ENCODE results near the gene PERM1.

The PERM1 gene

DNA sequence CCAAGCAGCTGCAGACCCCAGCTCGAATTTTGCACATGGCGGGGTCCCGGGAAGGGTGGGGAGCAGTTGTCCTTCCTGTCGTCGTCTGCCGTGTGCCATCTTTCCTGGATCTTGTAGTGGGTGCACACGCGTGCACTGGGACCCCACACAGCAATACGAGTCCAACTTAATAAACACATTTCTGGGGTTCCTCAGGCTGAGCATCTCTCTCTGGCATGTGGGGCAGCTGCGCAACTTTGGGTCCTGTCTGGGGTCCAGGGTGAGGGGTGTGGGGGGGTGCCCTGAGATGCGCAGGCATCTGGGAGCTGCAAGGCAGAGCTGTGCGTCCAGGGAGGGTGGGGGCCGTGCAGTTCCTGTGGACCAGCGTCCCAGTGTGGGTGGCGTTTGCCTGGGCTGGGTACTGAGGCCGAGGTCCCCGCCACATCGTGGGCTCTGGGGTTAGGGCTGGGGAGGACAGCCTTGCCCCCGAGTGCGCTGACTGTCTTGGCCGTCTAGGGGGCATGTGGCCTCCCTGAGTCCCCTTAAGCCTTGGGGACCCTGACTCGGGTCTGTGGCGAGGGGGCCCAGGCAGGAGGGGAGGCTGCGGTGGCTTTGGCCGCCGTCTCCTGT, 16.3 kb downstream of the PERM1 start:
- no peak for DNase-seq (ENCODE audit: low read depth)

DNA sequence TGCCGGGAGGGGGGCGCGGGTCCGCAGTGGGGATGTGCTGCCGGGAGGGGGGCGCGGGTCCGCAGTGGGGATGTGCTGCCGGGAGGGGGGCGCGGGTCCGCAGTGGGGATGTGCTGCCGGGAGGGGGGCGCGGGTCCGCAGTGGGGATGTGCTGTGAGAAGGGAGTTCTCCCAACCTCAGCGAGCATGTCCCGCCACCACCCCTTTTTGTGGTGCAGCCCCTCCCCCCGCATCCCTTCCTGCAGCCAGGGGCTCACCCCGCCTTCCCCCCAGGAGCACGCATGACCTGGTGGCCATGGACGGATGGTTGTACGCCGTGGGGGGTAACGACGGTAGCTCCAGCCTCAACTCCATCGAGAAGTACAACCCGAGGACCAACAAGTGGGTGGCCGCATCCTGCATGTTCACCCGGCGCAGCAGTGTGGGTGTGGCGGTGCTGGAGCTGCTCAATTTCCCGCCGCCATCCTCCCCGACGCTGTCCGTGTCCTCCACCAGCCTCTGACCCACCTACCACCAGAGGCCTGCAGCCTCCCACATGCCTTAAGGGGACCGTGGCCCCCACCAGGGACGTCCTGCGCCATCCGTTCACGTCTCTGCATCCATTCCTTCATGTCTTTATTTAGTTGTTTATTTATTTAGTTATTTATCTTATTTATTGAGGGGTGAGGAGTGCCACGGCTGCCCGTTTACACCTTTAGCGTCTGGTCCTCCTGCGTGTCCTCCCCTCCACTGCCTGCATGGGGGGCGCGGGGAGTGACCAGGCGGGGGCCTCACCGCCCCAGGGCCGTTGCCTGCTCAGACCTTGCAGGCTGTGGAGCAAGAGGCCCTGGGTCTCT, 17.0 kb downstream of the PERM1 start:
- DNase-seq (ENCODE audit: low read depth): no peak

DNA sequence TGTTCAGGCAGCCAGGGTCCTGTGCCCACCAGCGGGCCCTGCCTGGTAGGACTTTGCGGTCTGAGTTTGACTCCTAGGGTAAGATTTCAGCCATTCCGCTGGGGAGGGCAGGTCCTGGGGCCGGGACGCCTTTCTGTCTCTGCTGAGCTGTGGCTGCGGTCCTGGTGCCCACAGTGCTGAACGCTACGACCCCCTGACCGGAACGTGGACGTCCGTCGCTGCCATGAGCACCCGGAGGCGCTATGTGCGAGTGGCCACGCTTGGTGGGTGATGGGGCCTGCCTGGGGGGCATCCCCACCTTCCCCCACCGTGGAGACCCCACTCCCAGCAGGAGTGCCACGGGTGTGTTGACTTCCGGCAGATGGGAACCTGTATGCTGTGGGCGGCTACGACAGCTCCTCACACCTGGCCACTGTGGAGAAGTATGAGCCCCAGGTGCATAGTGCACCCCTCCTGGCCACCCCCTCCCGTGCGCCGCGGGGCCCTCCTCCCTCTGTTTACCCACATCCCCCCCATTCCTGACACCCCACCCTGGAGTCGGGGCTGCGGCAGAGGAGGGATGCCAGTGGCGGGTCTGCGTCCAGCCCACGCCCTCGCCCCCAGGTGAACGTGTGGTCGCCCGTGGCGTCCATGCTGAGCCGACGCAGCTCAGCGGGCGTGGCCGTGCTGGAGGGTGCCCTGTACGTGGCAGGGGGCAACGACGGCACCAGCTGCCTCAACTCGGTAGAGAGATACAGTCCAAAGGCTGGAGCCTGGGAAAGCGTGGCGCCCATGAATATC, 18.0 kb downstream of the PERM1 start:
- no peak for DNase-seq (ENCODE audit: low read depth)

DNA sequence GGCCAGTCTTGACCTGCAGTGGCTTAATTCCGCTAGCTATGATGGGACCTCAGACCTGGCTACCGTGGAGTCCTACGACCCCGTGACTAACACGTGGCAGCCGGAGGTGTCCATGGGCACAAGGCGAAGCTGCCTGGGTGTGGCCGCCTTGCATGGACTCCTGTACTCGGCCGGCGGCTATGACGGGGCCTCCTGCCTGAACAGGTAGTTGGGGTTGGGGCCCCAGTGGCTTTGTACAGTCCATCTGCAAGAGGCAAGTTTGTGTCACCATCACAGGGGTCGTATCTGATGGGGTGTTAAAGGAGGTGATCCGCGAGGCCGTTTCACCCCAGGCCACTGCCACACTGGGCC, 18.6 kb downstream of the PERM1 start:
- DNase-seq (ENCODE audit: low read depth): no peak

DNA sequence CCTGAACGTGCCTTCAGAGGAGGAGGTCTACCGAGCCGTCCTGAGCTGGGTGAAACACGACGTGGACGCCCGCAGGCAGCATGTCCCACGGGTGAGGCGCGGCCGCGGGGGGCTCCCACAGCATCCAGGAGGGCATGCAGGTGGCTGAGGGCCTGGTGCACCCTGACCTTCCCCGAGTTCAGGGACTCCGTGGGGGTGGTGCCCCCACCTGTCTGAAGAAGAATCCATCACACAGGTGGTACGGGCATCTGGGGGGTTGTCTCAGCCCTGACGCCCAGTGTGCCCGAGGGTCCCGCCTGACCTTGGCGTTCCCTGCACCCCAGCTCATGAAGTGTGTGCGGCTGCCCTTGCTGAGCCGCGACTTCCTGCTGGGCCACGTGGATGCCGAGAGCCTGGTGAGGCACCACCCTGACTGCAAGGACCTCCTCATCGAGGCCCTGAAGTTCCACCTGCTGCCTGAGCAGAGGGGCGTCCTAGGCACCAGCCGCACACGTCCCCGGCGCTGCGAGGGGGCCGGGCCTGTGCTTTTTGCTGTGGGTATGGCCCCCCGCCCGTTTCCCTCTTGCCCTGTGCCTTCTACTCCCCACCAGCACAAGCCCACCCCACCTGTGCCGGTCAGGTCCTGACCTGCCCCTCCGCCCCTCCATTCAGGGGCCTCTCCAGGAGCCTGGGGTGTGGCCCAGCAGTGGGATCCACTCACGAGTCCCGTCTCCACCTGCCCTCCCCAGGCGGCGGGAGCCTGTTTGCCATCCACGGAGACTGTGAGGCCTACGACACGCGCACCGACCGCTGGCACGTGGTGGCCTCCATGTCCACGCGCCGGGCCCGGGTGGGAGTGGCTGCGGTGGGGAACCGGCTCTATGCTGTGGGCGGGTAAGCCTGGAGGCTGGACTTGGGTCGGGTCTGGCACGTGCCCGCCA, 19.3 kb downstream of the PERM1 start:
- DNase-seq (ENCODE audit: low read depth): no peak

DNA sequence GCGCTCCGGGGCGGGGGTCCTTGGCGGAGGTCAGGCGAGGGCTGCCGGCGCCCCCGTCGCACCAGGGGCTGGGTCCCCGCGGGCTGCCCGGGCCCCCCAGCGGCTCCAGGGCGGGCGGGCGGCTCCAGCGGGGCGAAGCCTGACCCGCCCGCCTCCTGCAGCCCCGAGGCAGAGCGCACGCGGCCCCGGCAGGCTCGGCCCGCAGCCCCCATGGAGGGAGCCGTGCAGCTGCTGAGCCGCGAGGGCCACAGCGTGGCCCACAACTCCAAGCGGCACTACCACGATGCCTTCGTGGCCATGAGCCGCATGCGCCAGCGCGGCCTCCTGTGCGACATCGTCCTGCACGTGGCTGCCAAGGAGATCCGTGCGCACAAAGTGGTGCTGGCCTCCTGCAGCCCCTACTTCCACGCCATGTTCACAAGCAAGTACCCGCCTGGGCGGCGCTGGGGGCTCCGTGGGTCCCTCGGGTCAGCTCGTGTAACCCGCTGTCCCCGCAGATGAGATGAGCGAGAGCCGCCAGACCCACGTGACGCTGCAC, 20.7 kb downstream of the PERM1 start:
- DNase-seq (ENCODE audit: low read depth): no peak

DNA sequence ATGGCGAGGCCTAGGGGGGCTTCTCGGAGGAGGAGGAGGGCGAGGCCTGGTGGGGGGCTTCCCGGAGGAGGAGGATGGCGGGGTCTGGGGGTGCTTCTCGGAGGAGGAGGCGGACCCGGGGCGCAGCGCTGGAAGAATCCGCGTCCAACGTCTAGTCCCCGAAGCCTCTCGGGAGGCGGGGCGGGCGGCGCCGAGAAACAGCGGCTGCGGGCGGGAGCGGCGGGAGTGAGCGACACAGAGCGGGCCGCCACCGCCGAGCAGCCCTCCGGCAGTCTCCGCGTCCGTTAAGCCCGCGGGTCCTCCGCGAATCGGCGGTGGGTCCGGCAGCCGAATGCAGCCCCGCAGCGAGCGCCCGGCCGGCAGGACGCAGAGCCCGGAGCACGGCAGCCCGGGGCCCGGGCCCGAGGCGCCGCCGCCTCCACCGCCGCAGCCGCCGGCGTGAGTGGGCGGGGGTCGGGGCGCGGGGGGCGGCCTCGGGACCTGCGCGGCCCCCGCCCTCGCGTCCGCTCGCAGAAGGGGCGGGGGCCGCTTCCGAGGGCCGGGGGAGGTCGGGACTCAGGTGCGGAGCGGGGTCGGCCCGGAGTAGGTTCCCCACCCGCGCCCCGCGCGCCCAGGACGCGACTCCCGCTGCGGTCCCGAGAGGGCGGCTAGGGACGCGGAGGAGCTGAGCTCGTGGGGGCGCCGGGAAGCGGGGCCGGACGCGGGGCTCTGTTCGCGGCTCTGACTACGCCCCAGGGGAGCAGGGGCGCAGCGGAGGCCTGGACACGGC, 21.3 kb downstream of the PERM1 start, which contains the start of gene KLHL17:
TSS of gene KLHL17 (plus strand) at position 222 of the 769 bp plus-strand sequence. CDS start at position 332, 110 bp downstream.
- DNase-seq (ENCODE audit: low read depth): peak; percentile 74

DNA sequence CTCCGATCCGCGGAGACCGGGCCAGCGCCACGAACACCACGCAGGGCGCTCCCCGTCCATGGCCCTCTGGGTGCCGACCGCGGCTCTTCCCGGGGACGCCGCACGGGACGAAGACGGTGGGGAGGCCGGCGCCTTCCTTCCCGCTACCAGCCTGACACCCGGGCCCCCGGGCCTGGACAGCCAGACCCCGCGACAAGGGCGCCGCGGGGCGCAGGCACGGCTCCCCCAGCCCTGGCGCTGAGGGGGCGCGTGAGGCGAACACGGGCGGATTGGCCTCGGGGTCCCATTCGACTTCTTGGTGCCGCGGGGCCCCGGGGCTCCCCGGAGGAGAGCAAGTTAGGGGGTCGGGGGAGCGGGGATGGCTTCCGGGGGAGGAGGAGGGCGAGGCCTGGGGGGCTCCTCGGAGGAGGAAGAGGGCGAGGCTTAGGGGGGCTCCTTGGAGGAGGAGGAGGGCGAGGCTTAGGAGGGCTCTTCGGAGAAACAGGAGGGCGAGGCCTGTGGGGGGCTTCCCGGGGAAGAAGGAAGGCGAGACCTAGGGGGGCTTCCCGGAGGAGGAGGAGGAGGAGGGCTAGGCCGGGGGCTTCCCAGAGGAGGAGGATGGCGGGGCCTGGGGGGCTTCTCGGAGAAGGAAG, 22.0 kb downstream of the PERM1 start:
- no peak for DNase-seq (ENCODE audit: low read depth)

DNA sequence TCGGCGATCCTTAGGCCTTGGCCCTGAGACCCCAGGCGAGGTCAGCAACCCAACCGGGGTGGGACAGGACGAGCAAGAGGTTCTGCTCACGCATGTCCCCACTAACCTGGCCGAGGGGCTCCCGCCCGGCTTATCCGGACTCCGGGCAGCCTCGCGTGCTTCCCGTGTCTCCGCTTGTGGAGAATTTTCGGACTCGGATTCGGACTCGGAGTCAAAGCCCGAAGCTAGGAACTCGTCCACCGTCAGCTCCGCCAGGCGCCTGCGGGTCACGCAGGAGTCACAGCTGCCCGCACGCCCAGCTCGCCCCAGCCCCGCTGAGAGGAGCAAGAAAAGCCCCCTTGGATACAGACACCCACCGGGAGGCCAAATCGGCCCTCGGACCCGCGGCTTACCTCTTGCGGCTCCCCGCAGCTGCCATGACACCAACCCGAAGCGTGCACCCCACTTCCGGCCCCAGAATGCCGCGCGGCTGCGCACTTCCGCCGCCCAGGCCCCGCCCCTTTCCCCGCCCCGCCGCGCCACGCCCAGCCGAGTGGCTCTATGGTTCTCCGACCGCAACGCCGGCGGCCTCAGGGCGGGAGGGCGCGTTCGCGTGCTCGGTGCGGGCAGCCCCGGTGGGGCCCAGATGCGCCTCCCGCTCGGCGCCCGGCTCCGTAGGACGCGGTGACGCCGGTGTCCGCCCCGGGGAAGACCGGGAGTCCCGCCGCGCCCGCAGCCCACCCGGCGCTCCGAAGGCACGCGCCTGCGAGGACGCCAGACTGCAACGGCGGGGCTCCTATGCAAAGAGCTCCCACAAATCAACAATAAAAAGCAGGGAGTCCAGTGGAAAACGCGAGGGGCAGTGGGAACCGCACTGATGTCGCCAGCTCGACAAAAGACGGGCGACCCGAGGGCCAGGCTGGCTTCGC, 22.8 kb downstream of the PERM1 start, which contains the start of gene NOC2L:
TSS of gene NOC2L (minus strand) at position 434 of the 908 bp plus-strand sequence. CDS start at position 418, 16 bp downstream.
- peak; percentile 97 for DNase-seq (ENCODE audit: low read depth)

DNA sequence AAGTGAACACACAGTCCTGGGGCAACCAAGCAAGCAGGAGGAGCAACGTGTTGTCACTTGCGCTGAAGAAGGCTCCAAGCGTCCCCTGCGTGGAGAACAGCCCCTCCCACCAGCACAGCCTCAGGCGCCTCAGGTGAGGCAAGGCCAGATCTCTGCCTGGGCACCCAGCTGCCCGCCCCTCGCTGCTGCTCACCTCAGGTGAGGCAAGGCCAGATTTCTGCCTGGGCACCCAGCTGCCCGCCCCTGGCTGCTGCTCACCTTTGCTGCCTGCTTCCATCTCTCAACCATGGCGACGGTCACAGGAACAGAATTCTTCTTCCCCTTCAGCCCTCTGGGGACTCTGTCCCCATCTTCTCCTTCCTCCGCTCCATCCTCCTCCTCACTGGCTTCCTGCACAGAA, 25.3 kb downstream of the PERM1 start:
- no peak for DNase-seq (ENCODE audit: low read depth)

DNA sequence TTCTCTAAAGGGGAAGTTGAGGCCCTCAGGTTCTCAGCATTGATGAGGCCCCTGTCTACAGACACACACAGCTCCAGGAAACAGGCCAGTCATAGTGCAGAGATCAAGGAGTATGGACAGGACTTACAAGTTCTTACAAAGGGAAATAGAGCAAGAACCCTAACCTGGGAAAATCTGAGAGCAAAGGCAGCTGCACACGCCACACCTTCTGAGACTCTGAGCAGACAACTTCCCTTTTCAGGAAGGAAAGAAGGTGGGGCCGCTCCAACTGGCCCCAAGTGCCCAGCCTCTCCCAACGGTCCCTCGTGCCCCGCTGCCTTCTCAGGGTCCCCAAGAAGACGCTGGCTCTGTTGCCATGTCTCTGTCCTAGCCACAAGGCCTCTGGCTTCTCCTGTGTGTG, 26.4 kb downstream of the PERM1 start:
- DNase-seq (ENCODE audit: low read depth): no peak

DNA sequence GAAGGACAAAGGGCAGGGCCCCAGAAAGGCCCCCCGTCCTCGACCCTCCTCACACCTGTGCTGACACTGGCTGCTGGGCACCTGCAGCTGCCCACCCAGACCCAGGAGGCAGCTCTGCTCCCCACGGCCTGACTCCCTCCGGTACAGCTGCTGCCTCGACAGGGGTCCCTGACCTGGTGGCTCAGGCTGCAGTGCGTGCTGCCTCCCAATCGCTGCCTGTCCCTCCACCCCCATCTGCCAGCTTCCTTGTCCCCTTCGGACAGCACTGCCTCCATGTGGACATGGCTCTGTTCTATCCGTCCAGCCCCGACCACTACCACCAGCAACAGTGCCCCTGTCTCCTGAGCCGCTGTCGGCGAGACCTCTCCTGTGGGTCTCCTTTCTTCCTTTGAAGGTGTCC, 27.0 kb downstream of the PERM1 start:
- no peak for DNase-seq (ENCODE audit: low read depth)

DNA sequence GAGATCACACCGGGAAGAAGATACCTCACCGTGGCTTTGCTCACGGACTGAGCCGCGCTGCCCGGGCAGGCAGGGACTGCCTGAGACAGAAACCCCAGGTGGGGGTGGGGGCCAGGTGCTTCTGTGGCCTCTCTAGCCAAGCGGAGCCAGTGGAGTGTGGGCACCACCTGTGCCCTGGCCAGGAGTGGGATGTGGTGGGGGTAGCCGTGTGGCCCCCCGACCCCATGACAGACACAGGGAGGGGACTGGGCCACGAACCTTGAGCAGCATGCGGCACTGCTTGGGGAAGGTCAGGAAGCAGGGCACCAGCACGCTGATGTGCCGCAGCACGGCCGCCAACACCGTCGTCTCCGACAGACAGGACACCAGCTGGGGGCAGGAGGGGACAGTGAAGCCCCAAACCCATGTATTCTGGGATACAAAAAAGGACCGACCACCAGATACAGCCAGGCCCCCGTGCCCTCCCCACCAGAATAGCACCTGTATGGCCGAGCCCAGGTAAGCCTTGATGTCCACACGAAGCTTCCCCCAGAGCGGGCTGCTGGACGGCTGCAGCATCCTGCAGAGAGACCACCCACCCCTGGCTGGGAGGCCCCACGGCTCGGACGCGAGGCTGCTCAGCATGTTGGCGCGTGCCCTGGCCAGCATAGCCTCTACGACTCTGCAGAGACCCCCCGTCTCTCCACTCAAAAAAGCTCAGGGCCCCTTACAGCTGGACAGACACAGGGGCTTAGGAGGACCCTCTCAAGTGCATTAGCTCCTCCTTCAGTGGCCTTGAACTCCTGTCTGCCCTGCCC, 28.2 kb downstream of the PERM1 start:
- DNase-seq (ENCODE audit: low read depth): no peak

DNA sequence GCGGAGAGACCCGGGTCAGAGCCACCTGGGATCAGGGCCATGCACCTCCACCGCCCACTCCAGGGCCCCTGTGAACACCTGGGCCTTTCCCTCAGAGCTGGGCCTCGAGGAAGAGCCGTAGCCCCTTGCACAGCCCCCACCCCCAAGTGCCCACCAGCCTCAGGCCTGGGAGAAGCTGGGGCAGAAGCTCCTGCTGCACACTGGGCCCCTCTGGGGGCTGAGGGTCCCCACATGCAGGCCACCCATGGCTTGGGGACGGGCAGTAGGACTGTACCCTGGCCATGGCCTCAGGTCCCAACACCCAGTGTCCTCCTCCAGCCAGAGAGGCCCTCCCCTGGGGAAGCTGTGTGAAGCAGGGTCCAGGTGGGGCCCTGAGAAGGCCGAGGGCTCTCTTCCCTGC, 29.3 kb downstream of the PERM1 start:
- DNase-seq (ENCODE audit: low read depth): no peak

DNA sequence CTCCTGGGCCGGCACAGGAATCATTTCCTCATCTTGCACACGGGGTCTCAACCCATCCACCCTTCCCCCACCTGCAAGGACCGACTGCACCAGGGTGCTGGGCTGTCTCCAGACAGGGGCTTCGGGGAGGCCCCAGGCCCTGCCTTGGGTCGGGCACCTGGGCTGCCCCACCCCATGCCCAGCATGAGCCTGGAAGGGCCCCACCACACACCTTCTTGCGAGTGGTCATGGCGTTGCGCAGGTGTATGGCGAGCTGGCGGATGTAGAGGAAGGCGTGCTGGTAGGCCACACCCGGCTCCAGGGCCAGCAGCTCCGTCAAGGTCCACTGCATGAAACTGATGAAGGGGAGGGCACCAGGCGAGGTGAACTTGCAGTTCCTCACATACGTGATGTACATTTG, 29.7 kb downstream of the PERM1 start:
- DNase-seq (ENCODE audit: low read depth): no peak

DNA sequence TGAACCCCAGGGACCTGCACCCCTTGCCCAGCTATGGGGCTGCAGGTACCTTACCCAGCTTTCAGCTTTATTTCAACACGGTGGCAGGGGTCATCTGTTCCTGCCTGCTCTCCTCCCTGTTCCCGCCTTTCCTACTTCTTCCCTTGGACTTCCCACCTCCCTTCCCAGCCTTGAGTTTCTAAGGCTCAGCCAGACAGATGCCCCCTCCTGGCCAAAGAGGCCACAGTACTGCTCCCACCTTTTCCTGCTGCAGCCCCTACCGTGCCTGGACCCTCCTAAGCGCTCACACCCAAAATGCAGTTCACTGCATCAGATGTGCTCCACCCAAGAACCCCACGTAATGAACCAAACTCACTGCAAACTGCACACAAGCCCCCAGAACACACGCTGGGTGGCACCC, 30.5 kb downstream of the PERM1 start:
- no peak for DNase-seq (ENCODE audit: low read depth)

DNA sequence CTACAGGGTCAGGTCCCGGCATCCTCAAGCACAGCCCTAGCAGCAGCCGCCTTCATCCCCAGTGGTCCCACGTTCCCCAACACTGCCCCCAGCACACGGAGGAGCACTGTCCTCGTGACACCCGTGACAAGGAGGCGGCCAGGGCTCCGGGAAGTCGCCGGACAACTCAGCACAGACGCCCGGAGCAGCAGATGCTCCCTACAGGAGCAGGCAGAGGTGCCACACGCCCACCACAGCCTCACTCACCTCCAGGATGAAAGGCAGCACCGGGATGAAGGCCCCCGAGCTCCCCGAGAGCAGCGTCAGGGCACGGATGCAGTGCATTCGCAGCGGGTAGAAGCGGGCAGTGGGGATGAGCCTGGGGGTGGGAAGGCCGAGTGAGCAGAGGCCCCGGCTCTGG, 31.0 kb downstream of the PERM1 start:
- no peak for DNase-seq (ENCODE audit: low read depth)

DNA sequence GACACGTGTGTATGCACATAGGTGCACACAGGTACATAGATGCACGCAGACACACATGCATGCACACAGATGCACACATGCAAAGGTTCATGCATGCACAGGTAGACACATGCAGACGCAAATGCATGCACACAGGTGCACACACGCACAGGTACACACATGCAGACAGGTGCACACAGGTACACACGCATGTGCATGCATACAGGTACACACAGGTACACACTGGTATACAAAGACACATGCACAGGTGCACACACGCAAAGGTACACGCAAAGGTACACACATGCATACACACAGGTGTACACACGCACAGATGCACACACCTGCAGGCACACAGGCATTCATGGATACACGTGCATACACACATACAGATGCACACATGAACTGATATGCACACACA, 31.6 kb downstream of the PERM1 start:
- no peak for DNase-seq (ENCODE audit: low read depth)

Data from activated T-cell treated with anti-CD3 and anti-CD28 coated beads for 1 hour (primary cell).